Osteoblast (primary cell): ENCODE results near the gene APOC4. TPM values are rescaled to one million over a fixed set of nuclear protein-coding genes. Genes with fewer than 3 reads are reported as not detected.
A peak's percentile ranks its signal among the peaks of the same experiment; 100 is the strongest.
"Not testable (repeated sequence)": the region's sequence is repeated elsewhere in the genome, so short reads cannot be mapped to it uniquely, and the experiment has no call there.

Experiments
- DNase-seq: peaks from one replicate; pipeline ENCODE4 v3.0.0; 2011; ENCODE audit warnings: low spot score, mixed read lengths; ENCODE audit not compliant: insufficient read length; ENCODE audit errors: missing footprints
- H2AFZ ChIP-seq: 2 replicates; pipeline ENCODE4 v1.6.0; 2011; ENCODE audit warnings: mild to moderate bottlenecking, low read length
- H3K27ac ChIP-seq: 2 replicates; pipeline ENCODE4 v1.5.1; 2011; ENCODE audit warnings: mild to moderate bottlenecking, low read depth, low read length, moderate library complexity
- H3K27me3 ChIP-seq: 2 replicates; pipeline ENCODE4 v1.6.0; 2012; ENCODE audit warnings: mild to moderate bottlenecking, control low read depth, inconsistent platforms, low read length, moderate library complexity; ENCODE audit not compliant: insufficient read depth
- H3K36me3 ChIP-seq: 2 replicates; pipeline ENCODE4 v1.5.1; 2011; ENCODE audit warnings: mild to moderate bottlenecking, low read length, control low read depth, moderate library complexity; ENCODE audit not compliant: insufficient read depth
- H3K4me1 ChIP-seq: 2 replicates; pipeline ENCODE4 v1.5.1; 2011; ENCODE audit warnings: mild to moderate bottlenecking, low read length, control low read depth, moderate library complexity; ENCODE audit not compliant: insufficient read depth
- H3K4me2 ChIP-seq: 2 replicates; pipeline ENCODE4 v1.6.0; 2011; ENCODE audit warnings: mild to moderate bottlenecking, low read length; ENCODE audit not compliant: insufficient read depth
- H3K4me3 ChIP-seq: fragments of 200-600 bp; sonication (generic); 3 replicates; pipeline ENCODE4 v1.5.1; 2012; ENCODE audit warnings: mild to moderate bottlenecking, low read length, inconsistent platforms; ENCODE audit not compliant: insufficient read depth
- H3K79me2 ChIP-seq: 2 replicates; pipeline ENCODE4 v1.6.0; 2012; ENCODE audit warnings: mild to moderate bottlenecking, low read length, control low read depth, inconsistent platforms; ENCODE audit not compliant: insufficient read depth
- H3K9me3 ChIP-seq: 2 replicates; pipeline ENCODE4 v1.5.1; 2011; ENCODE audit warnings: low read depth, low read length, control low read depth
- H4K20me1 ChIP-seq: 2 replicates; pipeline ENCODE4 v1.6.0; 2012; ENCODE audit warnings: mild to moderate bottlenecking, low read length, control low read depth; ENCODE audit not compliant: insufficient read depth
- total RNA-seq: library from RNA; depleted of rRNA; stranded (reverse); fragments of >200 nt; gene quantifications from 2 replicates; pipeline ENCODE4 v1.2.3, GENCODE V29; 2012
- TF ChIP-seq, protein P1 (sequence below): IDR thresholded peaks from 2 replicates; pipeline ENCODE4 v1.5.1; 2011; ENCODE audit warnings: mild to moderate bottlenecking, low read depth, low read length, moderate library complexity; ENCODE audit errors: extremely low read depth

The APOC4 gene
- total RNA-seq, 1 donor = not detected

- peak; percentile 32 for DNase-seq
- H3K4me2 ChIP-seq = no peak overlapping the region
- H3K27me3 ChIP-seq = peaks cover 14% of the 10 kb centered on the region
- peaks cover 10% of the 10 kb centered on the region for H3K4me1 ChIP-seq
- H3K36me3 ChIP-seq = peaks cover 2% of the 10 kb centered on the region
- H3K9me3 ChIP-seq = no peaks in the 10 kb centered on the region
- no peaks in the 10 kb centered on the region for H3K79me2 ChIP-seq
- no peak overlapping the region for H3K27ac ChIP-seq
- peaks cover 5% of the 10 kb centered on the region for H4K20me1 ChIP-seq
- no peak overlapping the region for H2AFZ ChIP-seq
- H3K4me3 ChIP-seq = no peak overlapping the region
- TF ChIP-seq, protein P1, sequence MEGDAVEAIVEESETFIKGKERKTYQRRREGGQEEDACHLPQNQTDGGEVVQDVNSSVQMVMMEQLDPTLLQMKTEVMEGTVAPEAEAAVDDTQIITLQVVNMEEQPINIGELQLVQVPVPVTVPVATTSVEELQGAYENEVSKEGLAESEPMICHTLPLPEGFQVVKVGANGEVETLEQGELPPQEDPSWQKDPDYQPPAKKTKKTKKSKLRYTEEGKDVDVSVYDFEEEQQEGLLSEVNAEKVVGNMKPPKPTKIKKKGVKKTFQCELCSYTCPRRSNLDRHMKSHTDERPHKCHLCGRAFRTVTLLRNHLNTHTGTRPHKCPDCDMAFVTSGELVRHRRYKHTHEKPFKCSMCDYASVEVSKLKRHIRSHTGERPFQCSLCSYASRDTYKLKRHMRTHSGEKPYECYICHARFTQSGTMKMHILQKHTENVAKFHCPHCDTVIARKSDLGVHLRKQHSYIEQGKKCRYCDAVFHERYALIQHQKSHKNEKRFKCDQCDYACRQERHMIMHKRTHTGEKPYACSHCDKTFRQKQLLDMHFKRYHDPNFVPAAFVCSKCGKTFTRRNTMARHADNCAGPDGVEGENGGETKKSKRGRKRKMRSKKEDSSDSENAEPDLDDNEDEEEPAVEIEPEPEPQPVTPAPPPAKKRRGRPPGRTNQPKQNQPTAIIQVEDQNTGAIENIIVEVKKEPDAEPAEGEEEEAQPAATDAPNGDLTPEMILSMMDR = no peak
These were observed 34.4 kb upstream of the APOC4 start for GRCh38 chr19:44907613-44908012.

- Histone ChIP-seq H3K27ac (no peak overlapping the region), H3K4me3 (no peak overlapping the region), H4K20me1 (peaks cover 5% of the 10 kb centered on the region), H3K27me3 (peaks cover 14% of the 10 kb centered on the region), H3K79me2 (no peaks in the 10 kb centered on the region), H3K4me1 (peaks cover 10% of the 10 kb centered on the region), H2AFZ (no peak overlapping the region), H3K36me3 (no peaks in the 10 kb centered on the region), H3K9me3 (no peaks in the 10 kb centered on the region), H3K4me2 (no peak overlapping the region)
- peak; percentile 69 for DNase-seq
- TF ChIP-seq, protein P1 = no peak
These were observed 33.8 kb upstream of the APOC4 start for GRCh38 chr19:44908074-44908835.

- no peak overlapping the region for H2AFZ ChIP-seq
- H3K36me3 ChIP-seq = no peaks in the 10 kb centered on the region
- TF ChIP-seq, protein P1 = no peak
- no peaks in the 10 kb centered on the region for H3K9me3 ChIP-seq
- H3K4me2 ChIP-seq = no peak overlapping the region
- H4K20me1 ChIP-seq = peaks cover 3% of the 10 kb centered on the region
- no peak overlapping the region for H3K4me3 ChIP-seq
- peak; percentile 57 for DNase-seq
- no peak overlapping the region for H3K27ac ChIP-seq
- no peaks in the 10 kb centered on the region for H3K79me2 ChIP-seq
- peaks cover 14% of the 10 kb centered on the region for H3K27me3 ChIP-seq
- H3K4me1 ChIP-seq = peaks cover 8% of the 10 kb centered on the region
These were observed 33.2 kb upstream of the APOC4 start for GRCh38 chr19:44908836-44909261.

- no peak overlapping the region for H3K27ac ChIP-seq
- no peaks in the 10 kb centered on the region for H3K79me2 ChIP-seq
- peaks cover 7% of the 10 kb centered on the region for H3K4me1 ChIP-seq
- TF ChIP-seq, protein P1 = no peak
- peaks cover 14% of the 10 kb centered on the region for H3K27me3 ChIP-seq
- H3K4me2 ChIP-seq = no peak overlapping the region
- H2AFZ ChIP-seq = no peak overlapping the region
- no peaks in the 10 kb centered on the region for H3K9me3 ChIP-seq
- no peaks in the 10 kb centered on the region for H3K36me3 ChIP-seq
- DNase-seq = peak; percentile 44
- H3K4me3 ChIP-seq = no peak overlapping the region
- no peaks in the 10 kb centered on the region for H4K20me1 ChIP-seq
These were observed 32.3 kb upstream of the APOC4 start for GRCh38 chr19:44909775-44910174.

- H3K9me3 ChIP-seq, H3K4me1 ChIP-seq, H3K79me2 ChIP-seq, H3K36me3 ChIP-seq, H3K4me2 ChIP-seq, H2AFZ ChIP-seq, H3K27ac ChIP-seq, H3K4me3 ChIP-seq, H4K20me1 ChIP-seq, H3K27me3 ChIP-seq: not testable (repeated sequence)
- DNase-seq = peak; percentile 38
These were observed 30.1 kb upstream of the APOC4 start for GRCh38 chr19:44911896-44912295.
